Spleen (tissue), 11 donors: Measurements from ENCODE around the gene ERLIN1. TPM values are rescaled to one million over a fixed set of nuclear protein-coding genes. Genes with fewer than 3 reads are reported as not detected.
"Not testable (repeated sequence)": the region's sequence is repeated elsewhere in the genome, so short reads cannot be mapped to it uniquely, and the experiment has no call there.

Experiments used
- DNase-seq: peaks from one replicate; pipeline ENCODE4 v3.0.0-alpha.2; 2020
- H3K27ac ChIP-seq, 8 donors: fragments of 200-600 bp; sonication (generic) in 7 of 8; 1 replicate in 4 of 8; 2 replicates in 4 of 8; pipeline versions ENCODE4 v1.5.0 to v1.8.0; 2016 to 2021; ENCODE audit warnings: inconsistent platforms in 4 of 8, mild to moderate bottlenecking in 4 of 8, moderate library complexity in 1 of 8
- H3K27me3 ChIP-seq, 7 donors: fragments of 200-600 bp; sonication (generic) in 6 of 7; replicated peaks in 1 of 7; 1 replicate in 4 of 7; 2 replicates in 3 of 7; pipeline versions ENCODE4 v1.5.0 to v1.8.0; 2016 to 2021; ENCODE audit warnings: inconsistent platforms in 3 of 7, mild to moderate bottlenecking in 1 of 7
- H3K36me3 ChIP-seq, 6 donors: fragments of 200-600 bp; sonication (generic) in 5 of 6; 1 replicate in 4 of 6; 2 replicates in 2 of 6; pipeline versions ENCODE4 v1.5.0 to v1.8.0; 2016 to 2021; ENCODE audit warnings: inconsistent platforms in 2 of 6
- H3K4me1 ChIP-seq, 6 donors: fragments of 200-600 bp; sonication (generic) in 5 of 6; 1 replicate in 3 of 6; 2 replicates in 3 of 6; pipeline versions ENCODE4 v1.5.0 to v1.8.0; 2016 to 2021; ENCODE audit warnings: inconsistent platforms in 3 of 6
- H3K4me3 ChIP-seq, 8 donors: fragments of 200-600 bp; sonication (generic) in 7 of 8; 1 replicate in 4 of 8; 2 replicates in 4 of 8; pipeline versions ENCODE4 v1.5.0 to v1.8.0; 2016 to 2021; ENCODE audit warnings: inconsistent platforms in 4 of 8, mild to moderate bottlenecking in 4 of 8, moderate library complexity in 2 of 8
- H3K9me3 ChIP-seq, 8 donors: fragments of 200-600 bp; sonication (generic) in 7 of 8; 1 replicate in 4 of 8; 2 replicates in 4 of 8; pipeline versions ENCODE4 v1.5.0 to v1.8.0; 2016 to 2021; ENCODE audit warnings: inconsistent platforms in 4 of 8
- POLR2A ChIP-seq, 3 donors: fragments of 450-650 bp; IDR thresholded peaks; one replicate each; pipeline ENCODE4 v1.5.1; 2017; ENCODE audit warnings: antibody characterized with exemption in 3 of 3, mild to moderate bottlenecking in 1 of 3
- POLR2AphosphoS5 ChIP-seq, 3 donors: sonication (generic); formaldehyde crosslinking; IDR thresholded peaks; one replicate each; pipeline ENCODE4 v1.5.1; 2017; ENCODE audit warnings: antibody characterized with exemption in 3 of 3
- WGBS, 5 donors: extraction: QIAGEN DNeasy Blood & Tissue Kit in 3 of 5; methylation state at CpG; one replicate each; pipeline versions ENCODE4 v1.1.5 to v1.1.7; 2013 to 2018; 5-methylcytosine and 5-hydroxymethylcytosine counted together
- intact Hi-C: fragments of 100-400 bp; cut with DNase I; formaldehyde crosslinking; loops from one replicate; pipeline ENCODE4 v1.15.0; 2023; ENCODE audit warnings: low total_unique reads
- polyA plus RNA-seq, 3 donors: library from polyadenylated mRNA; stranded (reverse); fragments of 200-250 nt; gene quantifications; one replicate each; pipeline ENCODE4 v1.2.1, GENCODE V29; 2013
- total RNA-seq, 7 donors: library from RNA; depleted of rRNA in 3 of 7; stranded (reverse); fragments of >200 nt in 3 of 7; fragmentation: NEBNext Ultra II Directional in 4 of 7; extraction: Animal tissue kit (Norgen Biotek cat#: 25700) in 4 of 7; gene quantifications; one replicate each; pipeline versions ENCODE4 v1.1.0 to v1.2.1, GENCODE V29; 2016 to 2021
- TF ChIP-seq, protein P1 (sequence below), 11 experiments: fragments of 200-600 bp in 7 of 11; fragments of 450-650 bp in 4 of 11; sonication (generic) in 4 of 11; IDR thresholded peaks in 8 of 11; conservative IDR thresholded peaks in 3 of 11; 1 replicate in 7 of 11; 2 replicates in 4 of 11; pipeline versions ENCODE4 v1.4.0 to v1.8.0; 2016 to 2021; ENCODE audit warnings: antibody characterized with exemption in 11 of 11, inconsistent platforms in 4 of 11, mild to moderate bottlenecking in 1 of 11
- donor health status: healthy with polysubstance abuse.
- donor health status: DM: no; HTN: no; CAD: no; lungs with moderate emphysema.
- donor health status: DM: no; HTN: no; CAD: no.
- donor health status: Bipolar disorder and iron deficiency.
- donor health status: healthy.
- donor health status: DM: no; HTN: no; CAD: no.
- donor health status: DM: yes; HTN: yes; CAD: no.

Gene ERLIN1
- total and polyA plus RNA-seq, 10 donors = 2.6 to 29.6 (median 18.0) TPM

DNA sequence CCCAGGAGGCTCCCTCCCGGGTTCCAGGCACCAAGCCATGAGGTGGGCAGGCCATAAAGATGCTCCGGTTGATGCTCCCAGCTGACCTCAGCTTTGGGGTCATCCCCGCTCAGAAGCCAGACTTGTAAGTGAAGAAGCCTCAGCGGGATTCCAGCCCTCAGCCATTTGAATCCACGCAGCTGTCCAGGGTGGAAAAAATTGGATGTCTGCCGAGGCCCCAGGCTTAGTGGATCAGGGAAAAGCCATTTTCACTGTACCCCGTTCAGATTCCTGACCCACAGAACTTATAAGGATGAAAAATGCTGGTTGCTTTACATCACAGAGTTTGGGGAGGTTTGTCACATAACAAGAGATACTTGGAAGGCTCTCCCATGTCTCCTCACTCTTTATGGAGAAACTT, 55.0 kb downstream of the ERLIN1 start:
- Histone ChIP-seq H3K4me3 (no peak overlapping the region), H3K4me1 (no peaks in the 10 kb centered on the region), H3K9me3 (peaks cover 0 to 19% (median 14%) of the 10 kb centered on the region in 8 donors), H3K36me3 (no peaks in the 10 kb centered on the region), H3K27ac (no peak overlapping the region), H3K27me3 (peaks cover 0 to 26% (median 0%) of the 10 kb centered on the region in 7 donors)
- intact Hi-C loops = no loop called here
- no peak for TF ChIP-seq POLR2A (IDR thresholded peaks at IDR 0.05)
- TF ChIP-seq POLR2AphosphoS5 (IDR thresholded peaks at IDR 0.05) = no peak
- TF ChIP-seq, protein P1, sequence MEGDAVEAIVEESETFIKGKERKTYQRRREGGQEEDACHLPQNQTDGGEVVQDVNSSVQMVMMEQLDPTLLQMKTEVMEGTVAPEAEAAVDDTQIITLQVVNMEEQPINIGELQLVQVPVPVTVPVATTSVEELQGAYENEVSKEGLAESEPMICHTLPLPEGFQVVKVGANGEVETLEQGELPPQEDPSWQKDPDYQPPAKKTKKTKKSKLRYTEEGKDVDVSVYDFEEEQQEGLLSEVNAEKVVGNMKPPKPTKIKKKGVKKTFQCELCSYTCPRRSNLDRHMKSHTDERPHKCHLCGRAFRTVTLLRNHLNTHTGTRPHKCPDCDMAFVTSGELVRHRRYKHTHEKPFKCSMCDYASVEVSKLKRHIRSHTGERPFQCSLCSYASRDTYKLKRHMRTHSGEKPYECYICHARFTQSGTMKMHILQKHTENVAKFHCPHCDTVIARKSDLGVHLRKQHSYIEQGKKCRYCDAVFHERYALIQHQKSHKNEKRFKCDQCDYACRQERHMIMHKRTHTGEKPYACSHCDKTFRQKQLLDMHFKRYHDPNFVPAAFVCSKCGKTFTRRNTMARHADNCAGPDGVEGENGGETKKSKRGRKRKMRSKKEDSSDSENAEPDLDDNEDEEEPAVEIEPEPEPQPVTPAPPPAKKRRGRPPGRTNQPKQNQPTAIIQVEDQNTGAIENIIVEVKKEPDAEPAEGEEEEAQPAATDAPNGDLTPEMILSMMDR (IDR thresholded peaks at IDR 0.05 in 8 of 11, conservative IDR thresholded peaks at IDR 0.05 in 3 of 11) = no peak
- 80 to 89% (median 87%) methylated on average over 4 to 7 of the region's 7 CpGs for WGBS, 5 donors
- DNase-seq = no peak

DNA sequence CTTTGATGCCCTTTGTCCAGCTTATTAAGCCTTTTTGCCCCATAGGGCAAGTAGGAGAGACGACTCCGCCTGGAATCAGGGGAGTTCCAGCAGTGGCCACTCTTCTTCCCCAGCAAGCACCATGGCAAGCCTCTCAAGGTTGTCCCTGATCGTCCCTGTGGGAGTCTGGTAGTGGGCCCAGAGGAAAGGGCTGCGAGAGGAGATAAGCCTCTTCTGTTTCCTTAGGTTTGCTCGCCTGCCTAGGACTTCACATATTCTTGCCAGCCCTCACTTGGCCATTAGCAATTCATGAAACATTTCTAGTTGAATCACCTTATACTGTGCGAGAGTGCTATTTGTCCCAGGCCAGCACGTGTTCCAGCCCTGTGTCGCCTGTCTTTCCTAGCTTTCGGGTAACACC, 56.4 kb downstream of the ERLIN1 start:
- intact Hi-C loops = no loop called here
- H3K27me3 ChIP-seq = peaks cover 0 to 26% (median 0%) of the 10 kb centered on the region in 7 donors
- no peak overlapping the region for H3K4me3 ChIP-seq
- peak in 2 of 3 donors; percentile 77 to 87 for TF ChIP-seq POLR2AphosphoS5 (IDR thresholded peaks at IDR 0.05)
- TF ChIP-seq, protein P1 (IDR thresholded peaks at IDR 0.05 in 8 of 11, conservative IDR thresholded peaks at IDR 0.05 in 3 of 11) = no peak
- DNase-seq = peak; percentile 83
- 40 to 52% (median 47%) methylated on average over 9 of the region's 9 CpGs for WGBS, 5 donors
- H3K4me1 ChIP-seq = no peaks in the 10 kb centered on the region
- no peaks in the 10 kb centered on the region for H3K36me3 ChIP-seq
- peak overlapping the region in 4 of 8 donors; percentile 34 to 55 (median 52) for H3K27ac ChIP-seq
- H3K9me3 ChIP-seq = peaks cover 0 to 8% (median 6%) of the 10 kb centered on the region in 8 donors

DNA sequence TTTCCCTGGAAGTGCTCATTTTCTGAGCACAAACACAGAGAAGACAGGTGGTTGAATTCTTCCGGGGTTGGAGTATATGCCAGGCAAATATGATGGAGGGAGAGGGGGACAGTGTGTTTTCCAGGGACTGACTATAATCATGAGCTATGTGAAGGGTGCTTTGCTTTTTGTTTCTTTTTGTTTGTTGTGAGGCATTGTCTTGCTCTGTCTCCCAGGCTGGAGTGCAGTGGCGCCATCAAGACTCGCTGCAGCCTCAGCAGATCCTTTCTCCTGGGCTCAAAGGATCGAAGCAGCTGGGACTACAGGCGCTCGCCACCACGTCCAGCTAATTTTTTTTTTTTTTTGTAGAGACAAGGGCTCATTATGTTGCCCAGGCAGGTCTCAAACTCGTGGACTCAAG, 56.9 kb downstream of the ERLIN1 start:
- DNase-seq = no peak

DNA sequence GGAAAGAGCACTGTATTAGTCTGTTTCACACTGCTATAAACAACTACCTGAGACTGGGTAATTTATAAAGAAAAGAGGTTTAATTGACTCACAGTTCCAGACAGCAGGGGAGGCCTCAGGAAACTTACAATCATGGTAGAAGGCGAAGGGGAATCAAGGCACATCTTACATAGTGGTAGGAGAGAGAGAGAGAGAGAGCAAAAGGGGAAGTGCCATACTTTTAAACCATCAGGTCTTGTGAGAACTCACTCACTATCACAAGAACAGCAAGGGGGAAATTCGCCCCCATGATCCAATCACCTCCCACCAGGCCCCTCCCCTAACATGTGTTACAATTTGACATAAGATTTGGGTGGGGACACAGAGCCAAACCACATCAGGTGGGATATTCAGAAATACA, 60.5 kb downstream of the ERLIN1 start:
- H3K4me3 ChIP-seq, H3K27ac ChIP-seq, H3K4me1 ChIP-seq, H3K9me3 ChIP-seq, intact Hi-C loops, DNase-seq, H3K36me3 ChIP-seq: not testable (repeated sequence)
- 58 to 86% (median 68%) methylated on average over 2 of the region's 2 CpGs for WGBS, 5 donors
- peaks cover 0 to 23% (median 0%) of the 10 kb centered on the region in 7 donors for H3K27me3 ChIP-seq

More for the DNA sequence above, 56.9 kb downstream of the ERLIN1 start:
- Histone ChIP-seq H3K36me3 (no peaks in the 10 kb centered on the region), H3K27me3 (peaks cover 0 to 26% (median 0%) of the 10 kb centered on the region in 7 donors), H3K4me1 (no peaks in the 10 kb centered on the region), H3K9me3 (peaks cover 0 to 3% (median 1%) of the 10 kb centered on the region in 8 donors), H3K27ac (peak overlapping the region in 4 of 8 donors; percentile 34 to 55 (median 52)), H3K4me3 (no peak overlapping the region)
- WGBS, 5 donors = 69 to 81% (median 79%) methylated on average over 8 of the region's 8 CpGs
- intact Hi-C loops = no loop called here
- TF ChIP-seq POLR2AphosphoS5 (IDR thresholded peaks at IDR 0.05) (no peak), POLR2A (IDR thresholded peaks at IDR 0.05) (no peak)
- TF ChIP-seq, protein P1 (IDR thresholded peaks at IDR 0.05 in 8 of 11, conservative IDR thresholded peaks at IDR 0.05 in 3 of 11) = no peak

DNA sequence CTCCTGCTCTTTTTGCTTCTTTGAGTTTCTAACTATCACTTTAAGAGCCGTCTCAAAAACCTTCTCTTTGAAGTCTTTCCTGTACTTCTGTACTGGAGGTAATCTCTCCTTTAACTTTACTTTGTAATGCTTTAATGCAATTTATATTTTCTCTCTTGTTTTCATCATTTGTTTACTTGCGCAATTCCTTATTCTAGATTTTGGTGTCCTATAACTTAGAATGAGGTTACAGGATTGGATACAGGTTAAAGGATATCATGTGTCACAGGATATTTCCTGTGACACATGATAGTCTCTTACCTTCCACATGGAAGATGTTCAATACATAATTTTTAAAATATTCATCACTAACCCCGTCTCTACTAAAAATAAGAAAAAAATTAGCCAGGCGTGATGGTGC, 61.7 kb downstream of the ERLIN1 start:
- no peak overlapping the region for H3K27ac ChIP-seq
- intact Hi-C loops = no loop called here
- DNase-seq = no peak
- H3K9me3 ChIP-seq = no peaks in the 10 kb centered on the region
- 87 to 92% (median 91%) methylated on average over 4 of the region's 4 CpGs for WGBS, 5 donors
- H3K4me1 ChIP-seq = no peaks in the 10 kb centered on the region
- H3K4me3 ChIP-seq = no peak overlapping the region
- TF ChIP-seq, protein P1 (IDR thresholded peaks at IDR 0.05 in 8 of 11, conservative IDR thresholded peaks at IDR 0.05 in 3 of 11) = no peak
- TF ChIP-seq POLR2AphosphoS5 (IDR thresholded peaks at IDR 0.05) (no peak), POLR2A (IDR thresholded peaks at IDR 0.05) (no peak)
- no peaks in the 10 kb centered on the region for H3K36me3 ChIP-seq
- peaks cover 0 to 19% (median 0%) of the 10 kb centered on the region in 7 donors for H3K27me3 ChIP-seq
